Keratinocyte (primary cell): ENCODE results near the gene MAP1LC3B. TPM values are rescaled to one million over a fixed set of nuclear protein-coding genes. Genes with fewer than 3 reads are reported as not detected.

Experiments
- DNase-seq: peaks from one replicate; pipeline ENCODE4 v3.0.0-alpha.2; 2011; ENCODE audit warnings: low read depth, missing footprints, low spot score
- FAIRE-seq: peaks from 2 replicates; lab custom pipeline; 2011; peaks lifted over from hg19 to GRCh38; lab: Jason Lieb, UNC
- H2AFZ ChIP-seq: 2 replicates; pipeline ENCODE4 v1.6.0; 2012; ENCODE audit warnings: low read length, control low read depth, inconsistent platforms; ENCODE audit not compliant: control insufficient read depth
- H3K27ac ChIP-seq: 2 replicates; pipeline ENCODE4 v1.5.1; 2011; ENCODE audit warnings: low read length; ENCODE audit not compliant: control insufficient read depth, insufficient read depth
- H3K27me3 ChIP-seq: 3 replicates; pipeline ENCODE4 v1.6.0; 2011; ENCODE audit warnings: low read length; ENCODE audit not compliant: control insufficient read depth, insufficient read depth; ENCODE audit errors: extremely low read depth
- H3K36me3 ChIP-seq, 2 experiments: 2 replicates in 1 of 2; 3 replicates in 1 of 2; pipeline ENCODE4 v1.5.1; 2011; ENCODE audit warnings: low read length in 2 of 2, mild to moderate bottlenecking in 1 of 2; ENCODE audit not compliant: control insufficient read depth in 2 of 2, insufficient read depth in 2 of 2; ENCODE audit errors: extremely low read depth in 1 of 2
- H3K4me1 ChIP-seq: 3 replicates; pipeline ENCODE4 v1.5.1; 2011; ENCODE audit warnings: low read length; ENCODE audit not compliant: control insufficient read depth, insufficient read depth; ENCODE audit errors: extremely low read depth
- H3K4me2 ChIP-seq: 3 replicates; pipeline ENCODE4 v1.6.0; 2011; ENCODE audit warnings: low read depth, low read length; ENCODE audit not compliant: control insufficient read depth, insufficient read depth; ENCODE audit errors: extremely low read depth
- H3K4me3 ChIP-seq, 3 experiments: fragments of 200-600 bp in 1 of 3; sonication (generic) in 1 of 3; 2 replicates in 2 of 3; 3 replicates in 1 of 3; pipeline ENCODE4 v1.5.1; 2011 to 2016; ENCODE audit warnings: low read length in 3 of 3, mild to moderate bottlenecking in 3 of 3, control low read depth in 2 of 3, inconsistent platforms in 1 of 3, low read depth in 1 of 3, mixed read lengths in 1 of 3, mixed run types in 1 of 3, moderate library complexity in 1 of 3; ENCODE audit not compliant: control insufficient read depth in 2 of 3, insufficient read depth in 2 of 3; ENCODE audit errors: extremely low read depth in 1 of 3
- H3K79me2 ChIP-seq: 2 replicates; pipeline ENCODE4 v1.6.0; 2012; ENCODE audit warnings: low read length; ENCODE audit not compliant: control insufficient read depth, insufficient read depth
- H3K9ac ChIP-seq: 3 replicates; pipeline ENCODE4 v1.6.0; 2011; ENCODE audit warnings: low read length; ENCODE audit not compliant: control insufficient read depth, insufficient read depth; ENCODE audit errors: extremely low read depth
- H3K9me1 ChIP-seq: 3 replicates; pipeline ENCODE4 v1.6.0; 2011; ENCODE audit warnings: low read length; ENCODE audit not compliant: control insufficient read depth, insufficient read depth; ENCODE audit errors: extremely low read depth
- H3K9me3 ChIP-seq: 2 replicates; pipeline ENCODE4 v1.5.1; 2012; ENCODE audit warnings: low read depth, low read length; ENCODE audit not compliant: control insufficient read depth
- H4K20me1 ChIP-seq: 3 replicates; pipeline ENCODE4 v1.6.0; 2011; ENCODE audit warnings: low read length; ENCODE audit not compliant: control insufficient read depth, insufficient read depth; ENCODE audit errors: extremely low read depth
- CTCF ChIP-seq, 3 experiments: IDR thresholded peaks in 1 of 3; conservative IDR thresholded peaks in 1 of 3; optimal IDR thresholded peaks in 1 of 3; 2 replicates in 2 of 3; 3 replicates in 1 of 3; pipeline versions ENCODE3 to v1.5.1; 2011; ENCODE audit warnings: low read length in 3 of 3, mild to moderate bottlenecking in 3 of 3, moderate library complexity in 2 of 3, control low read depth in 1 of 3, inconsistent platforms in 1 of 3; ENCODE audit not compliant: insufficient read depth in 2 of 3; ENCODE audit errors: extremely low read depth in 1 of 3
- EZH2 ChIP-seq: IDR thresholded peaks from one replicate; pipeline ENCODE4 v1.6.1; 2012; ENCODE audit warnings: inconsistent platforms, mild to moderate bottlenecking, low read length, moderate library complexity
- dilution Hi-C: fragments of 300-500 bp; cut with MboI; formaldehyde crosslinking; loops from one replicate; pipeline ENCODE4 v1.7.0; 2020; ENCODE audit warnings: low sequenced_read_pairs; ENCODE audit not compliant: extremely low pct_ligation_motif_present
- polyA plus RNA-seq, 5 experiments: library from polyadenylated mRNA; depleted of rRNA in 3 of 5; stranded (reverse) in 3 of 5; stranded (forward) in 1 of 5; unstranded in 1 of 5; fragments of >200 nt; gene quantifications; 1 replicate in 1 of 5; 2 replicates in 3 of 5; 3 replicates in 1 of 5; pipeline versions ENCODE4 v1.2.1 to v1.2.3, GENCODE V29; 2011 to 2012; ENCODE audit warnings: missing spikeins in 2 of 5, low read depth in 1 of 5, low replicate concordance in 1 of 5

The MAP1LC3B gene
- polyA plus RNA-seq, 1 donor (not counting 4 experiments of a cell fraction or from before 2014, with no cell fraction given): 50.3 TPM

GRCh38 chr16:87363771-87364455 lies 28.2 kb upstream of the MAP1LC3B start:
- Histone ChIP-seq H3K4me3 (no peak overlapping the region), H2AFZ (no peak overlapping the region), H3K27me3 (no peaks in the 10 kb centered on the region), H3K9me1 (no peaks in the 10 kb centered on the region), H3K9me3 (no peaks in the 10 kb centered on the region), H3K9ac (no peak overlapping the region), H3K27ac (no peak overlapping the region), H3K36me3 (peaks cover 42% of the 10 kb centered on the region in 2 experiments), H3K4me1 (no peaks in the 10 kb centered on the region), H3K4me2 (no peak overlapping the region), H4K20me1 (peaks cover 15% of the 10 kb centered on the region), H3K79me2 (peaks cover 57% of the 10 kb centered on the region)
- FAIRE-seq (no peak), DNase-seq (no peak)
- TF ChIP-seq CTCF (optimal IDR thresholded peaks at IDR 0.05 in 1 of 3, IDR thresholded peaks at IDR 0.05 in 1 of 3, conservative IDR thresholded peaks at IDR 0.05 in 1 of 3; ENCODE audit: extremely low read depth in 1 of 3, insufficient read depth in 2 of 3, low read length in 3 of 3) (no peak), EZH2 (no peak)
- dilution Hi-C loops: no loop called here

GRCh38 chr16:87365021-87365713 lies 27.0 kb upstream of the MAP1LC3B start:
- Histone ChIP-seq H3K27me3 (no peaks in the 10 kb centered on the region), H3K9me1 (peaks cover 2% of the 10 kb centered on the region), H3K27ac (no peak overlapping the region), H3K9ac (no peak overlapping the region), H3K4me1 (no peaks in the 10 kb centered on the region), H3K79me2 (peaks cover 68% of the 10 kb centered on the region), H4K20me1 (peaks cover 20% of the 10 kb centered on the region), H3K4me2 (no peak overlapping the region), H3K36me3 (peaks cover 29 to 31% of the 10 kb centered on the region in 2 experiments), H3K4me3 (no peak overlapping the region), H2AFZ (no peak overlapping the region), H3K9me3 (no peaks in the 10 kb centered on the region)
- dilution Hi-C loops: no loop called here
- DNase-seq: no peak
- TF ChIP-seq EZH2 (no peak), CTCF (optimal IDR thresholded peaks at IDR 0.05 in 1 of 3, IDR thresholded peaks at IDR 0.05 in 1 of 3, conservative IDR thresholded peaks at IDR 0.05 in 1 of 3; ENCODE audit: extremely low read depth in 1 of 3, insufficient read depth in 2 of 3, low read length in 3 of 3) (no peak)
- FAIRE-seq: no peak
